Progenitor cell of endocrine pancreas (in vitro differentiated cells): ENCODE data around the gene DNAJB8. TPM values are rescaled to one million over a fixed set of nuclear protein-coding genes. Genes with fewer than 3 reads are reported as not detected.

ENCODE experiments used
- DNase-seq: peaks from one replicate; pipeline ENCODE4 v3.0.0; 2021; ENCODE audit warnings: low spot score; ENCODE audit not compliant: unreplicated experiment
- H3K27ac Mint-ChIP-seq: 2 replicates; pipeline ENCODE4 v1.8.0; 2021; ENCODE audit warnings: mild to moderate bottlenecking, moderate library complexity, mixed read lengths
- H3K27me3 Mint-ChIP-seq: 2 replicates; pipeline ENCODE4 v1.8.0; 2021; ENCODE audit warnings: mixed read lengths
- H3K36me3 Mint-ChIP-seq: 2 replicates; pipeline ENCODE4 v1.8.0; 2022; ENCODE audit warnings: mixed read lengths; ENCODE audit not compliant: insufficient read depth
- H3K4me1 Mint-ChIP-seq: 2 replicates; pipeline ENCODE4 v1.8.0; 2021; ENCODE audit warnings: low read depth, mixed read lengths
- H3K4me3 Mint-ChIP-seq: 2 replicates; pipeline ENCODE4 v1.8.0; 2021; ENCODE audit warnings: low read depth, mild to moderate bottlenecking, moderate library complexity, mixed read lengths
- H3K9me3 Mint-ChIP-seq: 2 replicates; pipeline ENCODE4 v1.8.0; 2021; ENCODE audit warnings: low read depth, mixed read lengths
- CTCF ChIP-seq: fragments of 200-600 bp; sonication (generic); IDR thresholded peaks from one replicate; pipeline ENCODE4 v1.5.0; 2021; ENCODE audit warnings: antibody characterized with exemption, mild to moderate bottlenecking; ENCODE audit not compliant: unreplicated experiment
- total RNA-seq: library from RNA; stranded (reverse); gene quantifications from 2 replicates; pipeline ENCODE4 v1.2.1, GENCODE V29; 2021

The DNAJB8 gene
- total RNA-seq, 1 donor from 2014 or later: not detected

GRCh38 chr3:128463354-128463753 is 3.3 kb downstream of the DNAJB8 start:
- no peak overlapping the region for H3K4me3 Mint-ChIP-seq
- no peak overlapping the region for H3K27ac Mint-ChIP-seq
- peaks cover 65% of the 10 kb centered on the region for H3K27me3 Mint-ChIP-seq
- TF ChIP-seq CTCF: no peak
- no peaks in the 10 kb centered on the region for H3K9me3 Mint-ChIP-seq
- H3K4me1 Mint-ChIP-seq: no peaks in the 10 kb centered on the region
- no peak for DNase-seq
- H3K36me3 Mint-ChIP-seq: no peaks in the 10 kb centered on the region

- H3K36me3 Mint-ChIP-seq: no peaks in the 10 kb centered on the region
- no peaks in the 10 kb centered on the region for H3K9me3 Mint-ChIP-seq
- no peak overlapping the region for H3K4me3 Mint-ChIP-seq
- DNase-seq: no peak
- H3K4me1 Mint-ChIP-seq: peaks cover under 1% of the 10 kb centered on the region
- TF ChIP-seq CTCF: no peak
- H3K27ac Mint-ChIP-seq: no peak overlapping the region
- H3K27me3 Mint-ChIP-seq: peaks cover 65% of the 10 kb centered on the region
These were observed 3.8 kb downstream of the DNAJB8 start for GRCh38 chr3:128462931-128463330.

GRCh38 chr3:128462341-128462910 is 4.3 kb downstream of the DNAJB8 start:
- Mint-ChIP-seq H3K27me3 (peaks cover 63% of the 10 kb centered on the region), H3K27ac (no peak overlapping the region), H3K36me3 (no peaks in the 10 kb centered on the region), H3K4me3 (no peak overlapping the region), H3K4me1 (peaks cover 3% of the 10 kb centered on the region), H3K9me3 (no peaks in the 10 kb centered on the region)
- TF ChIP-seq CTCF: no peak
- DNase-seq: no peak

- Mint-ChIP-seq H3K27me3 (peaks cover 56% of the 10 kb centered on the region), H3K4me3 (no peak overlapping the region), H3K9me3 (no peaks in the 10 kb centered on the region), H3K36me3 (no peaks in the 10 kb centered on the region), H3K27ac (no peak overlapping the region), H3K4me1 (peaks cover 3% of the 10 kb centered on the region)
- no peak for DNase-seq
- no peak for TF ChIP-seq CTCF
These were observed 5.0 kb downstream of the DNAJB8 start for GRCh38 chr3:128461731-128462130.

GRCh38 chr3:128459461-128459820 is 7.2 kb downstream of the DNAJB8 start:
- TF ChIP-seq CTCF: no peak
- Mint-ChIP-seq H3K4me3 (no peak overlapping the region), H3K27ac (no peak overlapping the region), H3K9me3 (no peaks in the 10 kb centered on the region), H3K4me1 (peaks cover 3% of the 10 kb centered on the region), H3K36me3 (no peaks in the 10 kb centered on the region), H3K27me3 (peaks cover 54% of the 10 kb centered on the region)
- DNase-seq: no peak
